SK-N-SH treated with all-trans-retinoic acid at 6 μM for 48 hours (cell line): ENCODE measurements around the gene UVSSA.
"Not testable (repeated sequence)": the region's sequence is repeated elsewhere in the genome, so short reads cannot be mapped to it uniquely, and the experiment has no call there.

Experiments used
- ARNTL ChIP-seq: fragments of 450-650 bp; formaldehyde crosslinking; IDR thresholded peaks from 2 replicates; pipeline ENCODE4 v1.5.0; 2020; ENCODE audit warnings: low read depth, mild to moderate bottlenecking, moderate library complexity, borderline replicate concordance
- TCF4 ChIP-seq: fragments of 250-450 bp; sonication (Bioruptor Pico); IDR thresholded peaks from 2 replicates; pipeline ENCODE4 v1.8.0; 2021; ENCODE audit warnings: mild to moderate bottlenecking, moderate library complexity, borderline replicate concordance

GRCh38 chr4:1443688-1444172, 96.7 kb downstream of the UVSSA start:
- TF ChIP-seq TCF4; ARNTL (CRISPR knock-in tag): not testable (repeated sequence)
